ENCODE measurements around the gene DEPDC5.

DNA sequence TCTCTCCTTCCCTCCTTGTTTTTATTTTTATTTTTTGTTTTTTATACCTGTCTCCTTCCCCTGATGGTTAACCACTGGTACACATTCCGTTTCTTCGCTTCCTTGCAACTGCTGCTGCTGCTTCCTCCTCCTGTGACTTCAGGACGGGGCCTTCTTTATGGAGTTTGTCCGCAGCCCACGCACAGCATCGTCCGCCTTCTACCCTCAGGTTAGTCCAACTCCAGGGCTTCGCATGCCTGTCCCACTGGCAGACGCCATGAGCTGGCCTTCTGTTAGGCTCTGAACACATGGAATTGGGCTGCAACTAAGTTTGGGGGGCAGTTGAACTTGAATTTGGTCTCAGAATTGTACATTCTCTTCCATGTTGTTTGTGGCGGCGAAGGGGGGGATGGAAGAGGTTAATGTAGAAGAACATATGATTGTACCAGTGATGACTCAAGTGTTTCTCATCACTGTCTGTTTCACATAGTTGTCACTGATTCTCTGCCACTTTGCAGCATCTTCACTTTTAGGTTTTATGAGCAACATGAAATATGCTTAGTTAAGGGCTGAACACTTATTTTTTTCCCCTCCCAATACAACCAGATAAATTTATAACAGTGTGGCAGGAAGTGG, 107.5 kb downstream of the DEPDC5 start:
- TF ChIP-seq, protein P1, sequence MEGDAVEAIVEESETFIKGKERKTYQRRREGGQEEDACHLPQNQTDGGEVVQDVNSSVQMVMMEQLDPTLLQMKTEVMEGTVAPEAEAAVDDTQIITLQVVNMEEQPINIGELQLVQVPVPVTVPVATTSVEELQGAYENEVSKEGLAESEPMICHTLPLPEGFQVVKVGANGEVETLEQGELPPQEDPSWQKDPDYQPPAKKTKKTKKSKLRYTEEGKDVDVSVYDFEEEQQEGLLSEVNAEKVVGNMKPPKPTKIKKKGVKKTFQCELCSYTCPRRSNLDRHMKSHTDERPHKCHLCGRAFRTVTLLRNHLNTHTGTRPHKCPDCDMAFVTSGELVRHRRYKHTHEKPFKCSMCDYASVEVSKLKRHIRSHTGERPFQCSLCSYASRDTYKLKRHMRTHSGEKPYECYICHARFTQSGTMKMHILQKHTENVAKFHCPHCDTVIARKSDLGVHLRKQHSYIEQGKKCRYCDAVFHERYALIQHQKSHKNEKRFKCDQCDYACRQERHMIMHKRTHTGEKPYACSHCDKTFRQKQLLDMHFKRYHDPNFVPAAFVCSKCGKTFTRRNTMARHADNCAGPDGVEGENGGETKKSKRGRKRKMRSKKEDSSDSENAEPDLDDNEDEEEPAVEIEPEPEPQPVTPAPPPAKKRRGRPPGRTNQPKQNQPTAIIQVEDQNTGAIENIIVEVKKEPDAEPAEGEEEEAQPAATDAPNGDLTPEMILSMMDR (IDR thresholded peaks at IDR 0.05): no peak
- TF ChIP-seq EZH2 (IDR thresholded peaks at IDR 0.05; ENCODE audit: borderline replicate concordance, insufficient read depth, low read depth, low read length, poor library complexity, severe bottlenecking): no peak

All from B cell (primary cell).